Mucosa of descending colon (tissue), 3 donors: ENCODE measurements around the gene KCNS1. TPM values are rescaled to one million over a fixed set of nuclear protein-coding genes. Genes with fewer than 3 reads are reported as not detected.

ENCODE experiments used
- ATAC-seq: fragments of 200-7000 bp; cut with Tn5 transposase; one replicate; pipeline ENCODE4 v1.9.1; 2020; ENCODE audit warnings: mild to moderate bottlenecking, moderate library complexity
- DNase-seq, 3 donors: peaks; one replicate each; pipeline ENCODE4 v3.0.0-alpha.2; 2020
- H3K36me3 ChIP-seq: fragments of 200-600 bp; one replicate; pipeline ENCODE4 v1.8.0; 2021; ENCODE audit warnings: low read depth, mild to moderate bottlenecking
- H3K4me1 ChIP-seq: fragments of 200-600 bp; one replicate; pipeline ENCODE4 v1.8.0; 2021; ENCODE audit warnings: low read depth, mild to moderate bottlenecking
- H3K4me3 ChIP-seq: fragments of 200-600 bp; one replicate; pipeline ENCODE4 v1.8.0; 2021; ENCODE audit warnings: mild to moderate bottlenecking
- H3K9me3 ChIP-seq: fragments of 200-600 bp; one replicate; pipeline ENCODE4 v1.8.0; 2021; ENCODE audit warnings: mild to moderate bottlenecking
- CTCF ChIP-seq: fragments of 200-600 bp; IDR thresholded peaks from one replicate; pipeline ENCODE4 v1.8.0; 2022; ENCODE audit warnings: antibody characterized with exemption, mild to moderate bottlenecking
- intact Hi-C, 2 donors: fragments of 100-400 bp; cut with DNase I in 1 of 2; cut with micrococcal nuclease in 1 of 2; formaldehyde crosslinking; loops; one replicate each; pipeline versions ENCODE4 v1.11.0 to v1.11.1; 2022; cut with DNase I, micrococcal nuclease
- total RNA-seq, 3 donors: library from RNA; stranded (reverse); fragmentation: NEBNext Ultra II Directional in 2 of 3; extraction: Animal tissue kit (Norgen Biotek cat#: 25700) in 2 of 3; gene quantifications; one replicate each; pipeline versions ENCODE4 v1.2.1 to v1.2.4, GENCODE V29; 2021 to 2023
- donor health status: DM: no; HTN: no; CAD: no; lungs with moderate emphysema.
- donor health status: DM: no; HTN: no; CAD: no.
- donor health status: DM: no; HTN: yes; CAD: no.

The KCNS1 gene
- total RNA-seq, 3 donors from 2014 or later = 0.09 to 0.17 TPM; not detected in 1

GRCh38 chr20:45092898-45093297 is 8.0 kb downstream of the KCNS1 start:
- TF ChIP-seq CTCF = no peak
- H3K36me3 ChIP-seq = no peaks in the 10 kb centered on the region
- DNase-seq (no peak), ATAC-seq (no peak)
- H3K4me1 ChIP-seq = no peaks in the 10 kb centered on the region
- H3K9me3 ChIP-seq = no peaks in the 10 kb centered on the region
- no peak overlapping the region for H3K4me3 ChIP-seq
- intact Hi-C loops = no loop called here

- intact Hi-C loops = no loop called here
Measured at GRCh38 chr20:45091366-45091765, 9.6 kb downstream of the KCNS1 start.

GRCh38 chr20:45090481-45090880 is 10.4 kb downstream of the KCNS1 start:
- Histone ChIP-seq H3K4me1 (no peaks in the 10 kb centered on the region), H3K4me3 (no peak overlapping the region), H3K9me3 (no peaks in the 10 kb centered on the region), H3K36me3 (no peaks in the 10 kb centered on the region)
- DNase-seq (no peak), ATAC-seq (no peak)
- intact Hi-C loops = no loop called here
- no peak for TF ChIP-seq CTCF

More at GRCh38 chr20:45091366-45091765, 9.6 kb downstream of the KCNS1 start:
- no peak overlapping the region for H3K4me3 ChIP-seq
- no peaks in the 10 kb centered on the region for H3K36me3 ChIP-seq
- H3K9me3 ChIP-seq = no peaks in the 10 kb centered on the region
- TF ChIP-seq CTCF = no peak
- DNase-seq (no peak), ATAC-seq (no peak)
- H3K4me1 ChIP-seq = no peaks in the 10 kb centered on the region

GRCh38 chr20:45088247-45088646 is 12.7 kb downstream of the KCNS1 start:
- H3K4me1 ChIP-seq = no peaks in the 10 kb centered on the region

GRCh38 chr20:45087814-45088213 is 13.1 kb downstream of the KCNS1 start:
- peaks cover 2% of the 10 kb centered on the region for H3K9me3 ChIP-seq
- H3K4me3 ChIP-seq = no peak overlapping the region
- no peak for ATAC-seq
- no peak for TF ChIP-seq CTCF
- DNase-seq = no peak
- intact Hi-C loops = no loop called here
- no peaks in the 10 kb centered on the region for H3K4me1 ChIP-seq
- no peaks in the 10 kb centered on the region for H3K36me3 ChIP-seq

More at GRCh38 chr20:45088247-45088646, 12.7 kb downstream of the KCNS1 start:
- no peaks in the 10 kb centered on the region for H3K36me3 ChIP-seq
- ATAC-seq = no peak
- DNase-seq = no peak
- H3K9me3 ChIP-seq = no peaks in the 10 kb centered on the region
- no peak for TF ChIP-seq CTCF
- intact Hi-C loops = no loop called here
- H3K4me3 ChIP-seq = no peak overlapping the region

- Histone ChIP-seq H3K4me3 (no peak overlapping the region), H3K9me3 (peaks cover 8% of the 10 kb centered on the region), H3K4me1 (no peaks in the 10 kb centered on the region), H3K36me3 (no peaks in the 10 kb centered on the region)
- ATAC-seq = no peak
- TF ChIP-seq CTCF = no peak
- DNase-seq = no peak
- intact Hi-C loops = no loop called here
Measured at GRCh38 chr20:45087097-45087790, 13.7 kb downstream of the KCNS1 start.
